H9 (cell line): Measurements from ENCODE around the gene PNKD. TPM values are rescaled to one million over a fixed set of nuclear protein-coding genes. Genes with fewer than 3 reads are reported as not detected.

ENCODE experiments used
- DNase-seq: peaks from one replicate; pipeline ENCODE4 v3.0.0-alpha.2; 2017
- H2AFZ ChIP-seq: one replicate; pipeline ENCODE4 v1.6.1; 2013; ENCODE audit warnings: mild to moderate bottlenecking, low read length, control low read depth, moderate library complexity
- H2AK5ac ChIP-seq: 2 replicates; pipeline ENCODE4 v1.6.1; 2013; ENCODE audit warnings: low read length, control low read depth, mixed read lengths; ENCODE audit not compliant: insufficient read length
- H2BK120ac ChIP-seq: one replicate; pipeline ENCODE4 v1.6.1; 2013; ENCODE audit warnings: low read depth, mild to moderate bottlenecking, low read length, control low read depth, inconsistent platforms; ENCODE audit not compliant: poor library complexity, severe bottlenecking
- H2BK12ac ChIP-seq: 2 replicates; pipeline ENCODE4 v1.6.1; 2013; ENCODE audit warnings: low read length, control low read depth, mixed read lengths, low read depth; ENCODE audit not compliant: insufficient read length
- H2BK15ac ChIP-seq: 2 replicates; pipeline ENCODE4 v1.6.1; 2013; ENCODE audit warnings: low read depth, low read length, control low read depth
- H2BK20ac ChIP-seq: one replicate; pipeline ENCODE4 v1.6.1; 2013; ENCODE audit warnings: low read depth, mild to moderate bottlenecking, low read length, control low read depth, inconsistent platforms; ENCODE audit not compliant: poor library complexity, severe bottlenecking
- H2BK5ac ChIP-seq: 2 replicates; pipeline ENCODE4 v1.6.1; 2013; ENCODE audit warnings: low read length, control low read depth, mixed read lengths; ENCODE audit not compliant: insufficient read length
- H3K14ac ChIP-seq: 2 replicates; pipeline ENCODE4 v1.6.1; 2013; ENCODE audit warnings: low read length, control low read depth; ENCODE audit not compliant: insufficient read depth
- H3K18ac ChIP-seq: 2 replicates; pipeline ENCODE4 v1.6.1; 2013; ENCODE audit warnings: low read depth, mild to moderate bottlenecking, mixed read lengths, low read length, control low read depth; ENCODE audit not compliant: insufficient read length
- H3K23ac ChIP-seq: 2 replicates; pipeline ENCODE4 v1.6.1; 2013; ENCODE audit warnings: low read length, control low read depth, mixed read lengths, low read depth; ENCODE audit not compliant: insufficient read length
- H3K23me2 ChIP-seq: 2 replicates; pipeline ENCODE4 v1.6.1; 2013; ENCODE audit warnings: low read depth, mild to moderate bottlenecking, mixed read lengths, low read length, control low read depth; ENCODE audit not compliant: insufficient read length, poor library complexity, severe bottlenecking
- H3K27ac ChIP-seq: 2 replicates; pipeline ENCODE4 v1.5.1; 2013; ENCODE audit warnings: low read length, control low read depth, mixed read lengths, low read depth; ENCODE audit not compliant: insufficient read length
- H3K27me3 ChIP-seq: 2 replicates; pipeline ENCODE4 v1.6.1; 2013; ENCODE audit warnings: low read length, control low read depth, inconsistent platforms; ENCODE audit not compliant: insufficient read depth
- H3K4ac ChIP-seq: 2 replicates; pipeline ENCODE4 v1.6.1; 2013; ENCODE audit warnings: low read depth, mild to moderate bottlenecking, control low read depth, inconsistent platforms, low read length, moderate library complexity
- H3K4me1 ChIP-seq: 2 replicates; pipeline ENCODE4 v1.6.1; 2013; ENCODE audit warnings: low read length, control low read depth, inconsistent platforms; ENCODE audit not compliant: insufficient read depth
- H3K4me2 ChIP-seq: 2 replicates; pipeline ENCODE4 v1.6.1; 2013; ENCODE audit warnings: low read length, control low read depth, mixed read lengths; ENCODE audit not compliant: insufficient read length, insufficient read depth
- H3K56ac ChIP-seq: 2 replicates; pipeline ENCODE4 v1.6.1; 2013; ENCODE audit warnings: low read depth, mild to moderate bottlenecking, mixed read lengths, low read length, control low read depth; ENCODE audit not compliant: insufficient read length
- H3K79me1 ChIP-seq: 2 replicates; pipeline ENCODE4 v1.6.1; 2013; ENCODE audit warnings: low read depth, mild to moderate bottlenecking, moderate library complexity, low read length, control low read depth, inconsistent platforms; ENCODE audit not compliant: insufficient read depth, poor library complexity, severe bottlenecking
- H3K79me2 ChIP-seq: 2 replicates; pipeline ENCODE4 v1.6.1; 2013; ENCODE audit warnings: low read length, control low read depth, inconsistent platforms; ENCODE audit not compliant: insufficient read depth
- H3K9ac ChIP-seq: 2 replicates; pipeline ENCODE4 v1.6.1; 2013; ENCODE audit warnings: low read length, control low read depth, mixed read lengths; ENCODE audit not compliant: insufficient read length; ENCODE audit errors: extremely low read depth
- H3K9me3 ChIP-seq: one replicate; pipeline ENCODE4 v1.6.1; 2013; ENCODE audit warnings: low read depth, low read length, inconsistent platforms; ENCODE audit not compliant: control insufficient read depth
- H3T11ph ChIP-seq: one replicate; pipeline ENCODE4 v1.6.1; 2013; ENCODE audit warnings: mild to moderate bottlenecking, low read length, control low read depth, inconsistent platforms
- H4K20me1 ChIP-seq: one replicate; pipeline ENCODE4 v1.6.1; 2013; ENCODE audit not compliant: control insufficient read depth, insufficient read length, insufficient read depth
- H4K5ac ChIP-seq: 2 replicates; pipeline ENCODE4 v1.6.1; 2013; ENCODE audit warnings: low read depth, mild to moderate bottlenecking, mixed read lengths, low read length, control low read depth; ENCODE audit not compliant: insufficient read length
- H4K8ac ChIP-seq: replicated peaks from 2 replicates; pipeline ENCODE4 v1.6.1; 2013; ENCODE audit warnings: low read length, control low read depth, mixed read lengths, low read depth; ENCODE audit not compliant: insufficient read length
- H4K91ac ChIP-seq: 2 replicates; pipeline ENCODE4 v1.6.1; 2013; ENCODE audit warnings: low read depth, mild to moderate bottlenecking, moderate library complexity, mixed read lengths, low read length, control low read depth; ENCODE audit not compliant: insufficient read length
- H3K27ac Mint-ChIP-seq, 3 experiments: 2 replicates in 2 of 3; 3 replicates in 1 of 3; pipeline ENCODE4 v1.8.0; 2020 to 2021; ENCODE audit warnings: mixed read lengths in 3 of 3, mild to moderate bottlenecking in 1 of 3, moderate library complexity in 1 of 3
- H3K27me3 Mint-ChIP-seq: 2 replicates; pipeline ENCODE4 v1.8.0; 2021; ENCODE audit warnings: low read depth, mild to moderate bottlenecking, moderate library complexity, mixed read lengths
- H3K36me3 Mint-ChIP-seq, 3 experiments: 2 replicates in 2 of 3; 3 replicates in 1 of 3; pipeline ENCODE4 v1.8.0; 2020 to 2021; ENCODE audit warnings: low read depth in 3 of 3, mixed read lengths in 3 of 3; ENCODE audit not compliant: insufficient read depth in 1 of 3
- H3K4me1 Mint-ChIP-seq, 2 experiments: 2 replicates each; pipeline ENCODE4 v1.8.0; 2020; ENCODE audit warnings: mixed read lengths in 2 of 2
- H3K4me3 Mint-ChIP-seq, 2 experiments: 2 replicates in 1 of 2; 3 replicates in 1 of 2; pipeline ENCODE4 v1.8.0; 2020 to 2021; ENCODE audit warnings: mild to moderate bottlenecking in 2 of 2, mixed read lengths in 2 of 2, moderate library complexity in 1 of 2
- H3K9me3 Mint-ChIP-seq, 2 experiments: 2 replicates in 1 of 2; 3 replicates in 1 of 2; pipeline ENCODE4 v1.8.0; 2020; ENCODE audit warnings: mild to moderate bottlenecking in 2 of 2, mixed read lengths in 2 of 2, moderate library complexity in 1 of 2
- WGBS: extraction: QIAGEN DNeasy Blood & Tissue Kit; methylation state at CpG from one replicate; pipeline ENCODE4 v1.1.7; 2013; ENCODE audit warnings: missing lambda C conversion rate, low lambda C conversion rate, mixed read lengths; ENCODE audit not compliant: insufficient read length; ENCODE audit errors: extremely low coverage; 5-methylcytosine and 5-hydroxymethylcytosine counted together
- total RNA-seq: library from RNA; stranded (reverse); gene quantifications from 2 replicates; pipeline ENCODE4 v1.2.1, GENCODE V29; 2021
- TF ChIP-seq, protein P1 (sequence below): fragments of 200-600 bp; sonication (generic); conservative IDR thresholded peaks from 3 replicates; pipeline ENCODE4 v1.8.0; 2021; ENCODE audit warnings: antibody characterized with exemption, mild to moderate bottlenecking

PNKD gene
- total RNA-seq, 1 experiment from 2014 or later: 31.6 TPM

- no peak overlapping the region for H3K4ac ChIP-seq
- H2BK15ac ChIP-seq: no peak overlapping the region
- H3K14ac ChIP-seq: no peak overlapping the region
- H4K8ac ChIP-seq: no peak overlapping the region
- no peak overlapping the region for H2BK5ac ChIP-seq
- Mint-ChIP-seq H3K4me1 (peaks cover 11 to 16% of the 10 kb centered on the region in 2 experiments), H3K36me3 (peaks cover 19 to 42% (median 38%) of the 10 kb centered on the region in 3 experiments; a peak in 6 of 7 replicates), H3K27ac (peak overlapping the region in 1 of 3 experiments; percentile 72; a peak in 1 of 7 replicates), H3K4me3 (no peak overlapping the region), H3K9me3 (no peaks in the 10 kb centered on the region), H3K27me3 (no peaks in the 10 kb centered on the region; the same call in 1 of the 2 replicates)
- H3T11ph ChIP-seq: no peak overlapping the region
- H3K9ac ChIP-seq: no peak overlapping the region
- H2AK5ac ChIP-seq: no peak overlapping the region
- H3K23me2 ChIP-seq: peaks cover 9% of the 10 kb centered on the region
- no peak overlapping the region for H3K4me2 ChIP-seq
- H3K18ac ChIP-seq: no peak overlapping the region
- no peaks in the 10 kb centered on the region for H3K9me3 ChIP-seq
- no peaks in the 10 kb centered on the region for H4K20me1 ChIP-seq
- peaks cover 3% of the 10 kb centered on the region; the same call in 1 of the 2 replicates for H3K4me1 ChIP-seq
- no peak overlapping the region for H2BK12ac ChIP-seq
- TF ChIP-seq, protein P1, sequence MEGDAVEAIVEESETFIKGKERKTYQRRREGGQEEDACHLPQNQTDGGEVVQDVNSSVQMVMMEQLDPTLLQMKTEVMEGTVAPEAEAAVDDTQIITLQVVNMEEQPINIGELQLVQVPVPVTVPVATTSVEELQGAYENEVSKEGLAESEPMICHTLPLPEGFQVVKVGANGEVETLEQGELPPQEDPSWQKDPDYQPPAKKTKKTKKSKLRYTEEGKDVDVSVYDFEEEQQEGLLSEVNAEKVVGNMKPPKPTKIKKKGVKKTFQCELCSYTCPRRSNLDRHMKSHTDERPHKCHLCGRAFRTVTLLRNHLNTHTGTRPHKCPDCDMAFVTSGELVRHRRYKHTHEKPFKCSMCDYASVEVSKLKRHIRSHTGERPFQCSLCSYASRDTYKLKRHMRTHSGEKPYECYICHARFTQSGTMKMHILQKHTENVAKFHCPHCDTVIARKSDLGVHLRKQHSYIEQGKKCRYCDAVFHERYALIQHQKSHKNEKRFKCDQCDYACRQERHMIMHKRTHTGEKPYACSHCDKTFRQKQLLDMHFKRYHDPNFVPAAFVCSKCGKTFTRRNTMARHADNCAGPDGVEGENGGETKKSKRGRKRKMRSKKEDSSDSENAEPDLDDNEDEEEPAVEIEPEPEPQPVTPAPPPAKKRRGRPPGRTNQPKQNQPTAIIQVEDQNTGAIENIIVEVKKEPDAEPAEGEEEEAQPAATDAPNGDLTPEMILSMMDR: no peak
- H3K23ac ChIP-seq: no peak overlapping the region
- H3K79me2 ChIP-seq: no peaks in the 10 kb centered on the region
- H3K27me3 ChIP-seq: no peaks in the 10 kb centered on the region
- H3K79me1 ChIP-seq: no peaks in the 10 kb centered on the region
- no peak overlapping the region for H3K27ac ChIP-seq
- H2BK20ac ChIP-seq: no peak overlapping the region
- no peak overlapping the region for H2AFZ ChIP-seq
- no peak overlapping the region for H2BK120ac ChIP-seq
- WGBS: no CpG with 5 or more reads among the region's 15 CpGs
- H4K5ac ChIP-seq: no peak overlapping the region
- no peak overlapping the region for H4K91ac ChIP-seq
- DNase-seq: no peak
- H3K56ac ChIP-seq: no peak overlapping the region
Measured at GRCh38 chr2:218266316-218266979, 3.9 kb upstream of the PNKD start.
